HG03280 (cell line): Measurements from ENCODE around the gene COL20A1.

Experiments used
- ATAC-seq: cut with Tn5 transposase; IDR thresholded peaks from one replicate; pipeline ENCODE4 v1.9.1; 2021; ENCODE audit warnings: mild to moderate bottlenecking, moderate library complexity; ENCODE audit not compliant: unreplicated experiment

The COL20A1 gene

DNA sequence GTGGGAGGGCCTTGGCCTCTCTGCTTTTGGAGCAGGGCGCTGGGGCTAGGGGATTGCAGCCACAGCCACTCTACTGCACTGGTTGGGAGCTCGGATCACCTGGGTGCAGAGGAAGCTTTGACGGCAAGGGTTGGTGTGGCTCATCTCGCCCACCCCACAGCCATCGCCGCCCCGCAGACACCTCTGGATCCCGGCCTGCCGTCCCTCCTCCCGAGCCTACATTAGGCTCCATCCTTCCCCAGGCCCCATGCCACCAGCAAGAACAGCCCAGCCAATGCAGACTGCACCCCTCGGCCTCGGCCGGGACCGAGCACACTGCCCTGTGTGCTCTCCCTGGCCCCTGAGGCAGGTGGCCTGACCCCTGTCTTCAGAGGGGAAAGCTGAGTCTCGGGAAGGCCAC lies 32.5 kb upstream of the COL20A1 start:
- ATAC-seq = no peak

DNA sequence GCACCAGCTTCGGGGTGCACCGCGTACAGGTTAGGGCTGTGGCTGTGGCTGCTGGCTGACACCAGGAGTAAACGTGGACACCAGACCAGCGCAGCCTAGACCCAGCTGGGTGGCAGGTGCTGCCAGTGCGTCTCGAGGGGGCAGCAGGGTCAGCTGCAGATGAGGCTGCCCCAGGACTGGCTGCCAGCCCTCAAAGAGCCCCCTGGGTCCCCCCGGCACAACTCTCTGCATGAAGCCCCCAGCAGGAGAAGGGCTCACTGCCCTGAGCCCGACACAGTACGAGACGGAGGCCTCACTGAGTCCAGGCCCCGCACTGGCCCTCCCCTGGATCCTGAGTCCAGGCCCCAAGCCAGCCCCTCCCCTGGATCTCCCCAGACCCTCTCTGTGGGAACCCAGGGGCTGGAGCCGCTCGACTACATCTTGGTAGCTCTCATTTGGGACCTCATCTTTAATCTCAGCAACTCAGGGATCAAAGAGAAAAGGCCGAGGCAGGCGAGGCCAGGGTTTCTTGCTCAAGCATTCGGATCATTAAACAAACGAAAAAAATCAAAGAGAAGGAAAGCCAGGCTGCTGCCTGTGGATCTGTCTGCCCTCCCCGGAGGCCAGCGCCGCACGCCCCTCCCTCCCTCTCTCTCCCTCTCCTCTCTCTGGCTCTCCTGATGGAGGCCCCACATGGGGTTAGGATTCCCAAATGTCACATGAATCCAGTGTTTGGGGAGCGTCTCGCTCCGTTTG lies 31.8 kb upstream of the COL20A1 start:
- ATAC-seq = no peak

DNA sequence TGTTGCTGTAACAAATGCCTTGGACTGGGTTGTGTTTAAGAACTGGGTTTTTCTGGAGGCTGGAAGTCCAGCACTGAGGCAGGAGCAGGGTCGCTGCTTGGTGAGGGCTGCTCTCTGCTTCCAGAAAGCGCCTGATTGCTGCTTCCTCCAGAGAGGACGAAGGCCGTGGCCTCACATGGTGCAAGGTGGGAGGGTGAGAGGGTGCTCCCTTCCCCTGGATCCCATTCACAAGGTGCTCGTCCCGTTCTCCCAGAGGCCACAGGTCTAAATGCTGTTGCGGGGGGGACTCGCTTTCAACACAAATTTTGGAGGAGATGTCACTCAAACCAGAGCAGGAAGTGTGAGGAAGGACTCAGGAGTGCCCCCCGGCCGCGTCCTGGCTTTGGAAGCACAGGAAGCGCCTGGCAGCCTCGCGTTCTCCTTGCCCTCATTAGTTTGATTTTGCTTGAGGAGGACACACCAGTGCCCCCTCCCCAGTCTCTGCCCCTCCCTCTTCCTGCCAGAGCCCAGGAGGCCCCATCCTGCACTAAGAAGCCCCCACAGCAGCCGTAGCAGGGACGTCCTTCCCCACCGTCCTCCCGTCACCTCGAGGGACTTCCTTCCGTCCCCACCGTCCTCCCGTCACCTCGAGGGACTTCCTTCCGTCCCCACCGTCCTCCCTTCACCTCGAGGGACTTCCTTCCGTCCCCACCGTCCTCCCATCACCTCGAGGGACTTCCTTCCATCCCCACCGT lies 31.0 kb upstream of the COL20A1 start:
- ATAC-seq = no peak

DNA sequence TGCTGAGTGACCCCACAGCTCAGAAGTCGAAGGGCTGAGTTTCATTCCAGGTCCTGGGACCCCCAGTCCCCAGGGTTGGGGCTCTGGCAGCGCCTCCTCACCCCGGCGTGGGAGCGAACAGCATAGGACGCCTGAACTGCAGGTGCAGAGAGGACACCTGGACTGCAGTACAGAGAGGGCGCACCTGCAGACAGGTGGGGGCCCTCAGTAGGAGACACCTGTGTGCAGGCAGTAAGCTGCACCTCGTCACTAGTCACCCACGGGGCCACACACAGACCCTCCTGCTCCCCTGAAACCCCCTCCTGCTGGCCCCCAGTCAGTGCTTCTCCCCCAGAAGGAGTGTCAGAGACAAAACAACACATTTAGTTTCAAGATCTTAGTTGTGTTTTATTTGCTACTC lies 30.1 kb upstream of the COL20A1 start:
- ATAC-seq = no peak

DNA sequence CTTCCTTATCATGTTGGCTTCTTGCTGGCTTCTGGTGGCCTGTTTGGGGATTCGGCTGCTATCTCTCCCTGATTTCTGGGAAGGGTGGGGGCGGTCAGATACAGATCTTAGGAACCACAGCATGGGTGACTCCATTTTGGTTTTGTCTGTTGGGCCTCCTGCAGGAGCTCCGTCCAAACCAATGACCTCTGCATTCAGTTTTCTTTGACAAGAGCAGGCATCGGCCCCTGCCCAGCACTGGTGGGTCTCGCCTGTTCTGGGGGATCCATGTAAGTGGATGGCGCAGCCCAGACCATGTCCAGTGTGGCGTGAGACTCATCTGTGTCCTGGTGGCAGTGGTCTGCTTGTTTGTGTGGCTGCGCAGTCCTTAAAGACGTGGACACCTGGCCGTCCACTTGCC lies 29.0 kb upstream of the COL20A1 start:
- no peak for ATAC-seq

DNA sequence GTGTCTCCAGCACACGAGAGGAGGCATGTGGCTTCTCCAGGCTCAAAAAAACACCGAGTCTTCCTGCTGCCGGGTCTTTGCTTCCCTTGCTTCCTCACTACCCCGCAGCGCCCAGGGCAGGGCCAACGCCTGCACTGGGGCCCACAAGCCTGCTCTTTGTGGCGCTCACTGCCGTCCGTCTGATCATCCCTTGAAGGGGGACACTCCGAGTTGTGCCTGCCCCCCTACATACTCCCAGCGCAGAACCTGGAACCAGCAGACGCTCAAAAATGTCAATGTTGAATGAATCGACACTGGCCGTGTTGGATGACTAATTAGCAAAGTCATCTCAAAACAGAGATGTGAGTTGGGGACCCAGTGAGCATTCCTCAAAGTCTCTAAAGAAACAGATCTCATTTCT lies 28.5 kb upstream of the COL20A1 start:
- no peak for ATAC-seq

DNA sequence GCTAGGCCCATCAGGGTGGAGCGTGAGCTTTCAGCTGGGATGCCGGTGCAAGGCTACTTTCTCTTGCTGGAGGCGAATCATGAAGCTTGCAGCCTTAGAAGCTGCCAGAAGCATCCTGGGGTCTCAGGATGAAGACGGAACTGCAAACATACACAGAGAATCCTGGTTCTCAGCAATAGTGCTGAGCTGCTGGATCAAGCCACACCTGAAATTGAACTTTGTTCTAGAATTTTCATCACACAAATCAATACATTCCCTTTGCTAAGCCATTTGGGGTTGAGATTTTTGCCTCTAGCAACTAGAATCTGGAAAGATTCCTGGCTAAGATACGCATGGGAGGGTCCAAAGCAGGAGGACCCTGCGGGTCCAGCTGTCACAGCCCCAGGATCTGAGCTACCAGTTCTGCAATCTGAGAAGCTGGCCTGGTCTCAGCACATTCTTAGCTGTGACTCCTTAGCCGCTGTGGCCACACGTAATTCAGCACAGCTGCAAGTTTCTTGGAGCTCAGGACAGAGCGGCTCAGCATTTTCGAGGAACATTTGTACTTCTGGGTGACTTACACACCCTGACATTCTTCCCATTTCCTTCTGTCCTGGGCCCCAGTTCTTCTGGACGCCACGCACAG lies 27.0 kb upstream of the COL20A1 start:
- ATAC-seq = no peak

DNA sequence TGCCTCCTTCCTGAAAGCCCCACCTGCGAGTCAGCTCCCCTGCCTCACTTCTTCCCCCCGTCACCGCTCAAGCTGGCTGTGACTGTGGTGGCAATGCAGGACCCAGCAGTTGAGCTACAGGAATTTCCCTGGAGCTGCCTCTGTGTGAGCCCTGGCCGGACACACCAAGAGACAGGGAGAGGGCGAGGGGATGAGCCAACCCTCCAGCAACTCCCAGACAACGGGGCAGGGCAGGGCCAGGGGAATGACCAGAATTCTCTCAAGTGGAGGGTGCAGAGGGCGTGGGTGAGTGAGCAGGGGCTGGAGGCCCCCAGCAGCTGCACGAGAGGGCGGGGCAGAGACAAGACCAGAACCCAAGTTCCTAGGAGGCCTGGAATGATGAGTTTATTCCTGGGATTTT lies 25.3 kb upstream of the COL20A1 start:
- ATAC-seq = no peak

DNA sequence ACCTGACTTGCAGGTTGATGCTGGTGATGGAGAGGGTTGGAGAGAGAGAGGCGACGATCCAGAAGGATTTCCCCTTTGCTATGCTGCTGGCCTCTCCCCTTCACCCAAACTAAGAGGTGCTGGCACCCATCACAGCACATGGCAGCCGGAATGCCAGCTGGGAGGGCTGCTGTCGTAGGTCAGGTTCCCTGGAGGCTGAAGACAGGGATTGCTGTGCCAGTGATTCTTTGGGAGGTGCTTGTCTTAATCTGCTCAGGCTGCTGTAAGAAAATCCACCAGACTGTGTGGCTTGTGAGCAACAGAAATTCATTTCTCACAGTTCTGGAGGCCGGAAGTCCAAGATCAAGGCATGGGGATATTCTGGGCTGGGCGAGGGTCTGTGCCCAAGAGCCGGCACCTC lies 24.7 kb upstream of the COL20A1 start:
- ATAC-seq = no peak

DNA sequence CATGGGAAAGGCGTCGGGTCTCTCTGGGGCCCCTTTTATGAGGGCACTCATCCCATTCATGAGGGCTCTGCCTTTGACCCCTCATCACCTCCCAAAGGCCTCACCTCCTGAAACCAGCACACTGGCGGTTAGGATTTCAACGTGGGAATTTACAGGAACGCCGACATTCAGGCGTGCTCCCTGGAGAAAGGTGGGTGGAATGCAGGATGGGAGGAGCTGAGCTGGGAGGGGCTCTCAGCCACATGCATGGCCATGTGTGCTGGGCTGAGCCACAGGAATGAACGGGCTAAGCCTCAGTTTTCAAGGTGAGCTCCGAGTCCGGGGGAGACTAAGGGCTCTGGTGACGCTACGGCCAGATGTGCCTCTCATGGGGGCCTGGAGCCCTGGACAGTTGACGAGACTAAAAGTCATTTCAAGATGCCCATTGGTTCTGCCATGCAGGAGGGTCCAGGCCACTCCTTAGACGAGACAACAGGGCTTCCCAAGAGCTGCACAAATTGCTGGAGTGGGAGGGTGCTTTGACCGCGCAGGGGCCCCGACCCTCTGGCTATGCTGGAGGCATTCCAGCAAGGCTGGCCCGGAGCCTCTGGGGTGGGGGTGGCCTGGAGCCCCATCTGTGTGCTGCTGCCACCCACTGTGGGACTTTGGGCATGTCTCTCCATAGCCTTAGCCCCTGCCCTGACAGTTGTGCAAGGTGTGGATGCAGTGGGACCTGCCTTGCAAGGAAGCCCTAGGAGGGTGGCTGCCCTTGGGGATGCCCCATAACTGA lies 24.1 kb upstream of the COL20A1 start:
- no peak for ATAC-seq

DNA sequence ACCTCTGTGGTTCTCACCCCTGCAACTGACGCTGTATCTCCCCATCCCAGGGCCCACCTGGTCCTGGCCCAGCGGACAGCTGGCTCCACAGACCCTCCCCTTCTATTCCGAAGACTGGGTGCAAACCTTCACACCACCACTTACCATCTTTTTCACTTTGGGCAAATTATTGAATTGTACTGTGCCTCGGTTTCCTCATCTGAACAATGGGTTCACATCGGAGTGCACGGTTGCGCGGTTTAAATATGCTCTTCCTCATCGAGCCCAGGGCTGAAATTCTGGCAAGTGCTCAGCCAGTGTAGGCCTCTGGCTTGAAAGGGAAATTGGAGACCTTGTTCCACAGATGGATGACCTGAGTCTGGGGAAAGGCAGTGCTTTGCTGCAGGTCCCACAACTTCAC lies 23.3 kb upstream of the COL20A1 start:
- ATAC-seq = no peak

DNA sequence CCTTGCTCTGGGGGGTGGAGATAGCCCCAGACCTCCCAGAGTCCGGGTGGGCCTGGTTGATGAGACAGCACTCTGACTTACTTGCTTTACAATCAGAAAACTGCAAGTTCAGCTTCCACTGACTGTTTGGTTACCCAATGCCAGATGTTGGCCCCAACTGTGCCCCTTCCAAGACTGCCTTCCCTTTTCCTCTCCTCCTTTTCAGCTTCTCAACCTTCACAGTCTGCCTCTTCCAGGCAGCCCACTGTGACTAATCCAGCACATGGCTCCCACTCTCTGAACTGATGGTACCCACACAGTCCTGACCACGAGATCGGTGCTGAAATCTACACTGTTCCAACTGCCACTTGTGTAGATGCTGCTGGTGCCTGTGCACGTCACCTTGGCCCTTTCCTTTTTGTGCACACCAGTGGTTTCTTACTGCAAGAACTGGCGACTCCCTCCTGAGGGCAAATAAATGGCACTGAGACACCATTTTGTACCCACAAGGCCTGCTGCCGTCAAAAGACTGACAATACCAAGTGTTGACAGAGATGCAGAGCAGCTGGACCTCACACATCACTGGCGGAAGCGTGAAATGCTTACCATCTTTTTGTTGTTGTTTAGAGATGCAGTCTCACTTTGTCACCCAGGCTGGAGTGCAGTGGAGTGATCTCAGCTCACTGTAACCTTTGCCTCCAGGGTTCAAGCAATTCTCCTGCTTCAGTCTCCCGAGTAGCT lies 22.2 kb upstream of the COL20A1 start:
- ATAC-seq = no peak

DNA sequence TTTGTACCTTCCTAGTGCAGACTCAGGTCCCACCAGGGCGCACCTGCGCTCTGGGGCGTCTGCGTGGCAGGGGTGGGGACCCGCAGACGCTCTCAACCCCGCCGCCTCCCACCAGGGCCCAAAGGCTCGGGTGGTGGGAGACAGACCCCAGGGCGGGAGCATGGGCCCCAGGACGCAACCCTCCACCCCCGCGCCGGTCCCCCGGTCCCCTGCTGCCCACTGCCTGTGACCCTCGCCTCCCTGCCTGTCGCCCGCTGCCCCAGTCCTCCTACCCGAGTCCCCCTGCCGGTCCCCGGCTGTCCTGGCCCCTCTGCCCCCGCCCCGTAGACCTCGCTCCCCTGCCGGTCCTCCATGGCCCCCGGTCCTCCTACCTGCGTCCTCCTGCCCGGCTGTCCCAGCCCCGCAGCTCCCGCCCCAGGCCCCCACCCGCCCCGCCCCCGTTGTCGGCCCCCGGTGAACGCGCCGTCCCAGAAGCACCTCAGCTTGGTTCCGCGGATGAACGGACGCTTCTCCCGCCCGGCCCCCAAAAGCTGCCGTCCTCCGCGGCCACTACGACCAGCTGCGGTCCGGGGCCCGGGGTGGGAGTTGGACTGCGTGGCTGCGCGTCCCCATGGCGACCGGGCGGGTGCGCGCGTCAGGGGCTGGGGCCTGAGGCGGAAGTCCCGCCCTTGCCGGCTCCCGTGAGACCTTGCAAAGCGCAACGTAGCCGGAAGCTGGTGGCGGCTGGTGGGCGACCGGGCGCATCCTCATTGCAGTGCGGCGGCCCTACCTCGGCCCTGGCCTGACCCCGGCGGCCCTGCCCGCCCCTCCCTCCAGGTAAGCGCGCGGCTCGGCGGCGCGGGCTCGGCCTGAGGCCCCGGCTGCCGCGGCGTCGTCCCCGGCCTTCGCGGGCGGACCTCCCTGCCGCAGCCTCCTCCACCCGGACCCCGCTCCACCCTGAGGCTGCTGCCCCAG lies 20.6 kb upstream of the COL20A1 start, which contains the start of gene ARFGAP1:
ARFGAP1 (plus strand) TSS at position 709 of the 954 bp plus-strand sequence. CDS start 2,768 bp downstream, outside the sequence.
- ATAC-seq = peak; percentile 93

DNA sequence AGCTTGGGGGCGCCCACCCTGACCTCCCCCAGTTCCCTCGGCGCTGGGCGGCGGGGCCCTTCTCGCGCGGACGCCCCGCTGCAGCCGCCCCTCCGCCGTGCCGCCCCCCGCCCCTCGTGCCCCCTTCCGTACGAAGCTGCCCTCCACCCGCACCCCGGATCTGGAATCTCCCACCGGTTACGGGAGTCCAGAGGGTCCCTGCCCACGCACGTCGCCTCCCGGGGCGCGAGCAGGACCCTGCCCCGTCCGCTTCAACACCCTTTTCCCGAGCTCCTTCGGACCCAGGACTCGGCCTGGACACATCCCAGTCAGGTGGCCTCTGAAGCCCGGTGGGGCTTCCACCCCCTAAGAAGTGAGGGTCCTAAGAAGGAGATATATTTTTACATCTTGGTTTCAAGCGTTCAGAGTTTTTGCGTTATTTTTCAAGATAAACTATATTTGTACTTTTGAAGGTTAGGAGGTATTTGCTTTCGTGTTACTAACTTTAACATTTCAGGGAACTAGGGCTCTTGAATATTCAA lies 19.9 kb upstream of the COL20A1 start:
- no peak for ATAC-seq

DNA sequence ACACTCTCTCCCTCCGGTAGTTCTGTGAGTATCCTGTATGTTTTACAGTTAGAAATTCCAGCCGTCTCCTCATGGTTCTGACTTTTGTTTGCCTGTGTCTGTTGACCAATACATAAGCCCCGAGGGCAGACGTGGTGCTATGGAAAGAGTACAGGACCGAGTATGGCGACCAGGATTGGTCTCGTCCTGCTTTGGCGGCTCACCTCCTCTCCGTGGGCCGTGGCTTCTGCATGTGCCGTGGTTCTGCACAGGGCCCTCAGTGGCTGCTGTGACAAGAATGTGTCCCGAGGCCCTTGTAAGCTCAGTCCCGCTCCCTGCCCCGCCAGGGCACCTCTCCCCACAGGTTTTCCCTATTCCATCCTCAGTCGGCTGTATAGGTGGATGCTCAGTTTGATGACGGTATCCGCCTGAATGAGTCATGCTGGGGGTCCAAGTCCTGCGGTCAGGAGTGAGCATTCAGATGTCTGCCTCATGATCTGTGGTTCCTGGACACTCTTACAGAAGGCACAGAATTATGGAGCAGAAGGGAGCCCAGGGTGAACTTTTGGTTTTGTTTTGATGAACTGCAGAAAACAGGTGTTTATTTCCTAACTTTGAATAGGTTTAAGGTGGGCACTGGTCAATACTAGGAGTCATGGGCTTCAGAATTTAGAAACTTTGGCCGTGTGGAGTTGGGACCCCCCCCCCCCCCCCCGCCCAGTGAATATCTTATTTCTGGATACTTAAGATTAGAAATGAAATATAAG lies 19.2 kb upstream of the COL20A1 start:
- no peak for ATAC-seq

DNA sequence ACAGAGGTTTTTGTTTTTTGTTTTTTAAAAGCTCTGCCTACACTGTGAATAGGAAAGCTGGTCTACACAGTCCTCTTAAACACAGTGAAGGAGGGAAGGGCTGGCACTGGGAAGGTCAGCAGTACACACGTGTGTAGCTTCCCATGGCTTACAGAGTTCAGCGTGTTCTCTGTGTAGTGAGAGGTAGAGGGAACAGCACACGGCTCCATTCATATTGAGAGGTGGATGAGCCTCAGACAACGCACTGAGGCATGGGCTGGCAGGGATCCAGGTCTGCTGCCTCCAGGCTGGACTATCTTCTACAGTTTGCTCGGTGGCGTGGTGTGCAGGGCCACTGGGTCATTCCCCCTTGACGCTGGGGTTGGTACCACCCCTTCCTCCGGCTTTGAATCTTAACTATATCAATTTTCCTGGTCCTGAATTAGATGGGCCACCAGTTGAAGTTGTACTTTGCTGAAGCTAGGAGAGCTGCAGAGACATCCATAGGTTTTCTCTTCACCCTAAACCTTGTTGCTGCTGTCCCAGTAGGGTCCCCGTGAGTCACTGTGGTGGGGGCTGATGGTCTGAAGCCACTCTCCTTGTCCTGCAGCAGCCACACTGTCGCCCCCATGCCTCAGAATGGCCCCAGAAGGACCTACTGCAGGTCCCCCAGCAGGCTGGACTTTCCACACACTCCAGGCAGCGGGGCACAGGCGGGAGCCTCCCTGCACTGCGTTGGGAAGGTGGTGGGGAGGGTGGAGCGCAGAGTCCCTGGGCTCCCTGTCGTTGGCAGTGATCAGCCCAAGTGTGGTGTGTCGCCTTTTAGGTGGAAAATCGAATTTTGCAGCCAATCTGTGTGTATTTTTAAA lies 18.4 kb upstream of the COL20A1 start:
- ATAC-seq = no peak

DNA sequence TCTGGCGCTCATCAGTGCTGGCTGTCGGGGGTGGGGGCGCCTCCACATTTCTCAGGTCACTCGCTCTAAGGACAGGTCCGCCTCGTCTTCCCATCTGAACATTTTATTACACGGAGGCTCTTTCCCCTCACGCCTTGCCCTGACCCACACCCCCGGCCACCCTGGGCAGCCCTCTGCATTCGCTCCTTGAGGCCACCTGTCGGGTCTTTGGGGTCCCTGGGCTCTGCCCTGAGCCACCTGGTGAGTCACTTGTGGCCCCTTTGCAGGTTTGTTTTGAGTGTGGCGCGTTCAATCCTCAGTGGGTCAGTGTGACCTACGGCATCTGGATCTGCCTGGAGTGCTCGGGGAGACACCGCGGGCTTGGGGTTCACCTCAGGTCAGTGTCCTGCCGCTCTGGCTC lies 17.2 kb upstream of the COL20A1 start:
- no peak for ATAC-seq

DNA sequence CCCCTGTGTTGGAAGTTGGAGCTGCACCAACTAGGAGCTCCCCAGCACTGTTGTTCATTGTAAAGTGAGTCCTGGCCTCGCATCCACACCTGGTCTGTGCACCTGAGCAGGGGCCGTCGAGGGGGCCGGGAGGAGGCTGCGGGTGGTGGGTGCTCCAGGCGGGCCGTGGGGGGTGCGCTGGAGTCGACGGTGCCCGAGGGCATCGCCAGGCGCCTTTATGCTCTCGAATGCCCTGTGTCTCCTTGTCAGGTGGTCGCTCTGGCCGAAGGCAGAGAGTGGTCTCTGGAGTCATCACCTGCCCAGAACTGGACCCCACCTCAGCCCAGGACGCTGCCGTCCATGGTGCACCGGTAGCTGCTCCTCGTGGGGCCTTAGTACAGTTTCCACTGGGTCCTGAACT lies 16.0 kb upstream of the COL20A1 start:
- ATAC-seq = no peak
